ENCODE results near the gene TMEM107. TPM values are rescaled to one million over a fixed set of nuclear protein-coding genes. Genes with fewer than 3 reads are reported as not detected.

TMEM107 gene
- total RNA-seq, 1 donor = 8.3 TPM

GRCh38 chr17:8222630-8223355 lies 46.6 kb upstream of the TMEM107 start:
- Histone ChIP-seq H3K79me2 (ENCODE audit: insufficient read depth, low read length) (no peaks in the 10 kb centered on the region), H3K36me3 (ENCODE audit: insufficient read depth, low read length) (peaks cover 4% of the 10 kb centered on the region), H4K20me1 (ENCODE audit: insufficient read depth, low read length) (peaks cover 8% of the 10 kb centered on the region), H3K4me3 (ENCODE audit: insufficient read depth, low read length) (peak overlapping the region; percentile 77), H3K27me3 (ENCODE audit: insufficient read depth, low read length) (no peaks in the 10 kb centered on the region), H2AFZ (ENCODE audit: low read length) (peak overlapping the region; percentile 96), H3K4me1 (ENCODE audit: insufficient read depth, low read length) (peaks cover 25% of the 10 kb centered on the region), H3K27ac (ENCODE audit: low read depth, low read length) (peak overlapping the region; percentile 94), H3K4me2 (ENCODE audit: insufficient read depth, low read length) (peak overlapping the region; percentile 94), H3K9me3 (ENCODE audit: low read depth, low read length) (no peaks in the 10 kb centered on the region)
- DNase-seq (ENCODE audit: insufficient read length, low spot score, missing footprints) = peak; percentile 90
- TF ChIP-seq CTCF (IDR thresholded peaks at IDR 0.05; ENCODE audit: extremely low read depth, low read depth, low read length) = no peak

- H2AFZ ChIP-seq (ENCODE audit: low read length) = peak overlapping the region; percentile 77
- peak overlapping the region; percentile 94 for H3K4me2 ChIP-seq (ENCODE audit: insufficient read depth, low read length)
- no peaks in the 10 kb centered on the region for H3K36me3 ChIP-seq (ENCODE audit: insufficient read depth, low read length)
- TF ChIP-seq CTCF (IDR thresholded peaks at IDR 0.05; ENCODE audit: extremely low read depth, low read depth, low read length) = no peak
- peaks cover 23% of the 10 kb centered on the region for H3K4me1 ChIP-seq (ENCODE audit: insufficient read depth, low read length)
- no peaks in the 10 kb centered on the region for H3K79me2 ChIP-seq (ENCODE audit: insufficient read depth, low read length)
- H3K9me3 ChIP-seq (ENCODE audit: low read depth, low read length) = no peaks in the 10 kb centered on the region
- no peak for DNase-seq (ENCODE audit: insufficient read length, low spot score, missing footprints)
- peak overlapping the region; percentile 77 for H3K4me3 ChIP-seq (ENCODE audit: insufficient read depth, low read length)
- H3K27me3 ChIP-seq (ENCODE audit: insufficient read depth, low read length) = no peaks in the 10 kb centered on the region
- H3K27ac ChIP-seq (ENCODE audit: low read depth, low read length) = peak overlapping the region; percentile 94
- H4K20me1 ChIP-seq (ENCODE audit: insufficient read depth, low read length) = peaks cover 6% of the 10 kb centered on the region
These were observed 46.1 kb upstream of the TMEM107 start for GRCh38 chr17:8222380-8222629.

- Histone ChIP-seq H4K20me1 (ENCODE audit: insufficient read depth, low read length) (peaks cover 3% of the 10 kb centered on the region), H3K9me3 (ENCODE audit: low read depth, low read length) (no peaks in the 10 kb centered on the region), H3K4me3 (ENCODE audit: insufficient read depth, low read length) (peak overlapping the region; percentile 77), H3K4me1 (ENCODE audit: insufficient read depth, low read length) (peaks cover 19% of the 10 kb centered on the region), H3K4me2 (ENCODE audit: insufficient read depth, low read length) (peak overlapping the region; percentile 94), H3K27ac (ENCODE audit: low read depth, low read length) (peak overlapping the region; percentile 94), H3K36me3 (ENCODE audit: insufficient read depth, low read length) (no peaks in the 10 kb centered on the region), H3K27me3 (ENCODE audit: insufficient read depth, low read length) (no peaks in the 10 kb centered on the region), H2AFZ (ENCODE audit: low read length) (peak overlapping the region; percentile 95), H3K79me2 (ENCODE audit: insufficient read depth, low read length) (no peaks in the 10 kb centered on the region)
- peak; percentile 78 for DNase-seq (ENCODE audit: insufficient read length, low spot score, missing footprints)
- no peak for TF ChIP-seq CTCF (IDR thresholded peaks at IDR 0.05; ENCODE audit: extremely low read depth, low read depth, low read length)
These were observed 45.6 kb upstream of the TMEM107 start for GRCh38 chr17:8221663-8222379.

Measured in osteoblast (primary cell).